A673 (cell line): ENCODE data around the gene COLQ.

ENCODE experiments used
- CTCF ChIP-seq: fragments of 300-800, 200-600 bp; sonication (generic); conservative IDR thresholded peaks from 2 replicates; pipeline ENCODE4 v1.5.1; 2017; ENCODE audit warnings: low read depth, mild to moderate bottlenecking, antibody characterized with exemption, low read length, moderate library complexity, mixed read lengths
- EZH2 ChIP-seq: fragments of 200-600 bp; sonication (generic); IDR thresholded peaks from 2 replicates; pipeline ENCODE4 v1.6.1; 2017; ENCODE audit warnings: borderline replicate concordance, low read depth, mild to moderate bottlenecking, mixed read lengths, antibody characterized with exemption, low read length; ENCODE audit not compliant: poor library complexity, severe bottlenecking

GRCh38 chr3:15403965-15404364 is 117.5 kb downstream of the COLQ start:
- no peak for TF ChIP-seq CTCF
- TF ChIP-seq EZH2: no peak
